Heart right ventricle (tissue), 16 donors: ENCODE results near the gene FAM181B. TPM values are rescaled to one million over a fixed set of nuclear protein-coding genes. Genes with fewer than 3 reads are reported as not detected.

ENCODE experiments used
- ATAC-seq, 8 donors: fragments of 200-7000 bp; cut with Tn5 transposase; one replicate each; pipeline ENCODE4 v1.9.1; 2020; ENCODE audit warnings: mild to moderate bottlenecking in 8 of 8, moderate library complexity in 8 of 8, moderate number of reproducible peaks in 1 of 8
- DNase-seq, 2 donors: peaks; one replicate each; pipeline ENCODE4 v3.0.0-alpha.2; 2020
- H3K27ac ChIP-seq, 10 donors: fragments of 200-600 bp; sonication (generic) in 2 of 10; one replicate each; pipeline versions ENCODE4 v1.5.0 to v1.8.0; 2020 to 2022; ENCODE audit warnings: mild to moderate bottlenecking in 3 of 10
- H3K27me3 ChIP-seq, 7 donors: fragments of 200-600 bp; one replicate each; pipeline ENCODE4 v1.8.0; 2021 to 2022; ENCODE audit warnings: mild to moderate bottlenecking in 2 of 7
- H3K36me3 ChIP-seq, 9 donors: fragments of 200-600 bp; sonication (generic) in 1 of 9; one replicate each; pipeline versions ENCODE4 v1.5.0 to v1.8.0; 2020 to 2022; ENCODE audit warnings: mild to moderate bottlenecking in 2 of 9
- H3K4me1 ChIP-seq, 9 donors: fragments of 200-600 bp; sonication (generic) in 1 of 9; one replicate each; pipeline versions ENCODE4 v1.5.0 to v1.8.0; 2020 to 2022; ENCODE audit warnings: mild to moderate bottlenecking in 4 of 9
- H3K4me3 ChIP-seq, 10 donors: fragments of 200-600 bp; sonication (generic) in 2 of 10; one replicate each; pipeline versions ENCODE4 v1.5.0 to v1.8.0; 2020 to 2022; ENCODE audit warnings: mild to moderate bottlenecking in 7 of 10, moderate library complexity in 2 of 10
- H3K9me3 ChIP-seq, 11 donors: fragments of 200-600 bp in 10 of 11; sonication (generic) in 2 of 11; one replicate each; pipeline versions ENCODE4 v1.5.0 to v1.8.0; 2013 to 2022; ENCODE audit warnings: mild to moderate bottlenecking in 2 of 11, control low read depth in 1 of 11, moderate library complexity in 1 of 11
- WGBS, 2 donors: extraction: QIAGEN DNeasy Blood & Tissue Kit; methylation state at CpG; one replicate each; pipeline ENCODE4 v1.1.7; 2013; ENCODE audit warnings: inconsistent platforms in 1 of 2; 5-methylcytosine and 5-hydroxymethylcytosine counted together
- intact Hi-C, 10 donors: fragments of 100-400 bp; cut with DNase I; formaldehyde crosslinking; loops; one replicate each; pipeline versions ENCODE4 v1.11.1 to v1.14.2; 2022
- polyA plus RNA-seq, 2 donors: library from polyadenylated mRNA; stranded (reverse); fragments of 200-250 nt; gene quantifications; one replicate each; pipeline ENCODE4 v1.2.3, GENCODE V29; 2013
- total RNA-seq, 10 donors: library from RNA; stranded (reverse); fragmentation: NEBNext Ultra II Directional in 3 of 10; extraction: Animal tissue kit (Norgen Biotek cat#: 25700) in 3 of 10; gene quantifications; one replicate each; pipeline versions ENCODE4 v1.2.1 to v1.2.4, GENCODE V29; 2021 to 2023
- TF ChIP-seq, protein P1 (sequence below), 9 donors: fragments of 200-600 bp; sonication (generic) in 2 of 9; IDR thresholded peaks; one replicate each; pipeline versions ENCODE4 v1.5.0 to v1.8.0; 2021 to 2022; ENCODE audit warnings: antibody characterized with exemption in 9 of 9, mild to moderate bottlenecking in 5 of 9, moderate library complexity in 1 of 9
- donor health status: Arrhythmogenic right ventricular cardiomyopathy.
- donor health status: ischemic (EF 13 %, LVEDD 7.1; RV severe dilation, severe dysfunction).
- donor health status: healthy with polysubstance abuse.
- donor health status: DM: no; HTN: yes; CAD: no.
- donor health status: DM: no; HTN: no; CAD: no.
- donor health status: ischemic (EF 25% LVEDD 6.9; RV normal size, moderate dysfunction).
- donor health status: ischemic (EF 25% LVEDD 5.7; RV mildly dilated, moderate dysfunction).
- donor health status: healthy.
- donor health status: DM: yes; HTN: yes; CAD: no.
- donor health status: Ischemic cardiomyopathy.
- donor health status: ischemic (EF 35%, LVEDD 5.7; RV mildly dilated, moderate dysfunction).
- donor health status: nonischemic (EF 11% LVEDD 7.7; RV severe dilation, severe dysfunction).
- donor health status: DM: yes; HTN: yes; CAD: no.
- donor health status: PGD.
- donor health status: ischemic (EF 29% LVEDD 5.4; RV normal size, mild dysfunction).
- donor health status: nonischemic (EF 23%, LVEDD 6.1; RV moderate dilation, normal function).

Gene FAM181B
- total and polyA plus RNA-seq, 12 donors: 0.06 to 0.60 (median 0.15) TPM; not detected in 3

DNA sequence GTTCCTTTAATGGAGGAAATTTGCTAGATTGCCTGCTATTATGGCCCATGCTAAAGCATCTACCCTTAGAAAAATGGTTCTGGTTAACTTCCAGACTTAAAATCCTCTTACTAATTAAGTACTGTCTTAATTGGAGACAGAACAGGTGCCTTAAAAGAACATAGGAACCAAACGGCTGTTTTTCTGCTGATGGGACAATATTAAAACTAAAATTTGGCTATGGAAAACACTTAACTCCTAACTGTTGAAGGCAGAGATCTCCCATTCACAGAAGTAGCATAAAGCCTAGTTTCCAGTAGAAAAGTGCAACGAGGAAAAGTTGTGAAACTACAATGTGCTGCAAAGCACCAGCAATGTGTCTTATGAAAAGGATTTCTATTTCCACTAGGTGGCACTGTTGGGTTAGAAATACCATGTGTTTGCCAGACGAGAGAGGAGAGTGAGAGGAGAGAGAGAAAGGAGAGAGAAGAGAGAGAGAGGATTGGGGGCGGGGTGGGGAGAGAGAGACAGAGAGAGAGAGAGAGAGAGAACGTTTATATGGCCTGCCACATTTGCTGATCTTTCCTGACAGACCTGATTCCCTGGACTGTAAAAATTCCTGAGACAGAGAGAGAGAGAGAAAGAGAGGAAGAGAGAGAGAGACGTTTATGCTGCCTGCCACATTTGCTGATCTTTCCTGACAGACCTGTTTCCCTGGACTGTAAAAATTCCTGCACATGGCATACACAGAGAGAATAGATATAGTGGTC, 51.5 kb downstream of the FAM181B start:
- H3K4me1 ChIP-seq: no peaks in the 10 kb centered on the region
- intact Hi-C loops: loop anchor here in 2 of 10 donors (1.0 to 10.0 kb wide), 2 partner anchors 13 to 1133 kb away; no protein-coding TSS in a partner anchor
- TF ChIP-seq, protein P1, sequence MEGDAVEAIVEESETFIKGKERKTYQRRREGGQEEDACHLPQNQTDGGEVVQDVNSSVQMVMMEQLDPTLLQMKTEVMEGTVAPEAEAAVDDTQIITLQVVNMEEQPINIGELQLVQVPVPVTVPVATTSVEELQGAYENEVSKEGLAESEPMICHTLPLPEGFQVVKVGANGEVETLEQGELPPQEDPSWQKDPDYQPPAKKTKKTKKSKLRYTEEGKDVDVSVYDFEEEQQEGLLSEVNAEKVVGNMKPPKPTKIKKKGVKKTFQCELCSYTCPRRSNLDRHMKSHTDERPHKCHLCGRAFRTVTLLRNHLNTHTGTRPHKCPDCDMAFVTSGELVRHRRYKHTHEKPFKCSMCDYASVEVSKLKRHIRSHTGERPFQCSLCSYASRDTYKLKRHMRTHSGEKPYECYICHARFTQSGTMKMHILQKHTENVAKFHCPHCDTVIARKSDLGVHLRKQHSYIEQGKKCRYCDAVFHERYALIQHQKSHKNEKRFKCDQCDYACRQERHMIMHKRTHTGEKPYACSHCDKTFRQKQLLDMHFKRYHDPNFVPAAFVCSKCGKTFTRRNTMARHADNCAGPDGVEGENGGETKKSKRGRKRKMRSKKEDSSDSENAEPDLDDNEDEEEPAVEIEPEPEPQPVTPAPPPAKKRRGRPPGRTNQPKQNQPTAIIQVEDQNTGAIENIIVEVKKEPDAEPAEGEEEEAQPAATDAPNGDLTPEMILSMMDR (IDR thresholded peaks at IDR 0.05): peak; percentile 32 to 74 (median 60)
- no peaks in the 10 kb centered on the region for H3K36me3 ChIP-seq
- no peak overlapping the region for H3K27ac ChIP-seq
- peaks cover 0 to 25% (median 9%) of the 10 kb centered on the region in 7 donors for H3K27me3 ChIP-seq
- ATAC-seq: peak; percentile 42 to 85 (median 74)
- no peaks in the 10 kb centered on the region for H3K9me3 ChIP-seq
- no peak overlapping the region for H3K4me3 ChIP-seq
- WGBS, 2 donors: 16 to 21% methylated on average over 6 of the region's 6 CpGs
- peak in 1 of 2 donors; percentile 35 for DNase-seq

DNA sequence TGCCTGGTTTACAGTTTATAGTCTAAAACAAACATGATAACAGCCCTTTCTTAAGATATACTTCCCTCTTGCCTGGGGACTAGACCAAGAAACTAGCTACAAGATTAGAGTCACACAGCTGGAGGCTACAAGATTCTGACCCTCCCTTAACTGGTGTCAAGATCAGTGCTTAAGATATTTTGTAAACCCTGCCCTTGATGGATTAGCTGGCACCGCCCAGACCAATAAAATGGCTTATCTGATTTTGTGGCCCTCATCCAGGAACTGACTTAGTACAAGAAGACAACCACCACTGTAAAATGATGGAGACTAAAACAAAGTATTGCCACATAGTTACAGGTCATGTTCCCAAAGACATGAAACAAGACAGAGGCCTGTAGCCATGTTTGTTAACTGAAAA, 53.4 kb downstream of the FAM181B start:
- intact Hi-C loops: loop anchor here in 1 of 10 donors (10.0 kb wide), 1 partner anchor 1135 kb away; no protein-coding TSS in a partner anchor
- no peaks in the 10 kb centered on the region for H3K4me1 ChIP-seq
- WGBS, 2 donors: 75 to 80% methylated on average over 1 of the region's 1 CpG
- H3K27ac ChIP-seq: no peak overlapping the region
- no peak for ATAC-seq
- DNase-seq: no peak
- H3K4me3 ChIP-seq: no peak overlapping the region
- H3K9me3 ChIP-seq: no peaks in the 10 kb centered on the region
- no peaks in the 10 kb centered on the region for H3K36me3 ChIP-seq
- peaks cover 0 to 23% (median 7%) of the 10 kb centered on the region in 7 donors for H3K27me3 ChIP-seq
- TF ChIP-seq, protein P1 (IDR thresholded peaks at IDR 0.05): no peak

Other genes with a start within 250 kb of the FAM181B start
- gene PRCP, start 166.6 kb upstream of the FAM181B start, total RNA-seq: 10 to 100 TPM; 28.8 to 89.8 (median 41.4) TPM
- 10 to 100 TPM; 18.0 to 42.0 TPM for gene PRCP, start 166.6 kb upstream of the FAM181B start, polyA plus RNA-seq
- 1 to 10 TPM in 3 of 10 donors, under 1 TPM in 7; 0.13 to 2.4 (median 0.65) TPM for gene DDIAS, start 167.9 kb upstream of the FAM181B start, total RNA-seq
- gene DDIAS, start 167.9 kb upstream of the FAM181B start, polyA plus RNA-seq: under 1 TPM; 0.37 to 0.38 TPM